A673 (cell line): ENCODE data around the gene CACNA2D4. TPM values are rescaled to one million over a fixed set of nuclear protein-coding genes. Genes with fewer than 3 reads are reported as not detected.

Source experiments
- BruUV-seq: library from RNA; stranded (reverse); fragments of 400-500 nt; replicated peaks from 2 replicates; lab custom pipeline; 2021; lab: Mats Ljungman, UMichigan
- CTCF ChIA-PET: fragments of 300-600 bp; sonication (Branson Sonifier 250); formaldehyde crosslinking; loops from one replicate; lab custom pipeline; 2022; ENCODE audit warnings: antibody characterized with exemption; lab: Charles Lee
- POLR2A ChIA-PET: fragments of 300-600 bp; sonication (Branson Sonifier 250); formaldehyde crosslinking; loops from one replicate; lab custom pipeline; 2022; ENCODE audit warnings: antibody characterized with exemption; ENCODE audit not compliant: low non-redundant PET; lab: Charles Lee
- DNase-seq: peaks from one replicate; pipeline ENCODE4 v3.0.0-alpha.2; 2015; ENCODE audit warnings: low spot score
- H3K27ac ChIP-seq: fragments of 200-600 bp; sonication (generic); 2 replicates; pipeline ENCODE4 v1.5.1; 2016; ENCODE audit warnings: mixed run types, low read depth, mild to moderate bottlenecking, mixed read lengths, antibody characterized with exemption, low read length; ENCODE audit not compliant: poor library complexity, severe bottlenecking
- H3K27me3 ChIP-seq: fragments of 200-600 bp; sonication (generic); replicated peaks from 2 replicates; pipeline ENCODE4 v1.6.1; 2017; ENCODE audit warnings: mixed run types, low read depth, mild to moderate bottlenecking, mixed read lengths, antibody characterized with exemption, low read length; ENCODE audit not compliant: insufficient read depth, poor library complexity
- H3K36me3 ChIP-seq: fragments of 200-600 bp; sonication (generic); 2 replicates; pipeline ENCODE4 v1.6.1; 2016; ENCODE audit warnings: mixed run types, mild to moderate bottlenecking, mixed read lengths, antibody characterized with exemption, low read length; ENCODE audit not compliant: insufficient read depth, poor library complexity, severe bottlenecking
- H3K4me1 ChIP-seq: fragments of 200-600 bp; sonication (generic); 2 replicates; pipeline ENCODE4 v1.6.1; 2017; ENCODE audit warnings: mixed run types, mild to moderate bottlenecking, mixed read lengths, antibody characterized with exemption, low read length; ENCODE audit not compliant: insufficient read depth, poor library complexity, severe bottlenecking
- H3K4me3 ChIP-seq: fragments of 200-600 bp; sonication (generic); 2 replicates; pipeline ENCODE4 v1.5.1; 2016; ENCODE audit warnings: low read depth, mixed run types, mild to moderate bottlenecking, mixed read lengths, low read length; ENCODE audit not compliant: poor library complexity, severe bottlenecking
- H3K9me3 ChIP-seq: fragments of 200-600 bp; sonication (generic); 2 replicates; pipeline ENCODE4 v1.6.1; 2016; ENCODE audit warnings: mixed run types, low read depth, mild to moderate bottlenecking, mixed read lengths, antibody characterized with exemption, low read length; ENCODE audit not compliant: poor library complexity, severe bottlenecking
- EZH2 ChIP-seq: fragments of 200-600 bp; sonication (generic); IDR thresholded peaks from 2 replicates; pipeline ENCODE4 v1.6.1; 2017; ENCODE audit warnings: borderline replicate concordance, low read depth, mild to moderate bottlenecking, mixed read lengths, antibody characterized with exemption, low read length; ENCODE audit not compliant: poor library complexity, severe bottlenecking
- intact Hi-C: fragments of 100-400 bp; cut with micrococcal nuclease; formaldehyde crosslinking; loops from one replicate; pipeline ENCODE4 v1.10.0; 2022; ENCODE audit not compliant: unreplicated experiment
- total RNA-seq: library from RNA; stranded (reverse); gene quantifications from 2 replicates; pipeline ENCODE4 v1.2.3, GENCODE V29; 2021
- TF ChIP-seq, protein P1 (sequence below): fragments of 300-800, 200-600 bp; sonication (generic); conservative IDR thresholded peaks from 2 replicates; pipeline ENCODE4 v1.5.1; 2017; ENCODE audit warnings: low read depth, mild to moderate bottlenecking, antibody characterized with exemption, low read length, moderate library complexity, mixed read lengths

The CACNA2D4 gene
- total RNA-seq, 1 experiment from 2014 or later, result 0.41 TPM

DNA sequence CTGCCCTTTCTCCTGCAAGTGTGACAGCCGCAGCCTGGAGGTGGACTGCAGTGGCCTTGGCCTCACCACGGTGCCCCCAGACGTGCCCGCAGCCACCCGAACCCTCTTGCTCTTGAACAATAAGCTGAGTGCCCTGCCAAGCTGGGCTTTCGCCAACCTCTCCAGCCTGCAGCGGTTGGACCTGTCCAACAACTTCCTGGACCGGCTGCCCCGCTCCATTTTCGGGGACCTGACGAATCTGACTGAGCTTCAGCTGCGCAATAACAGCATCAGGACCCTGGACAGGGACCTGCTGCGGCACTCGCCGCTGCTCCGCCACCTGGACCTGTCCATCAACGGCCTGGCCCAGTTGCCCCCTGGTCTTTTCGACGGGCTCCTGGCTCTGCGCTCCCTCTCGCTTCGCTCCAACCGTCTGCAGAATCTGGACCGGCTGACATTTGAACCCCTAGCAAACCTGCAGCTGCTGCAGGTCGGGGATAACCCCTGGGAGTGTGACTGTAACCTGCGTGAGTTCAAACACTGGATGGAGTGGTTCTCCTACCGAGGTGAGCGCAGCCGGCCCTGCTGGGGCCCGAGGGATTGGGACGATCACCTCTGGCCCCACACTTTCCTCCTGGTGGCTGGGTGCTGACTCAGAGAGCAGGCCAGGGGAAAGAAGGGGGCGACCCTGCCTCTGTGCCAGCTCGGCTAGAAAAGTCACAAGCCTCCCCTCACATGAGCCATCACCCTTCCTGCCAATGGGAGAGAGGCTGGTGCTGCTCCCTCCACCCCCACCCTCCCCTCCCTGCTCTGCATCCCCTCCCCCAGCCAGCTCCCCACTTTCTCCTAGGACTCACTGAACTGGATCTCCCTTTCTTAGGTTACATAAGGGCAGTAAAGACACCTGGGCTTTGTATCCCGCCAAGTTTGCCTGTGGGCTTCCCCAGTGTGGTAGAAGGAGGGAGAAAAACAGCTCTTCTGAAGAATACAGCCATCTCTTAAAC is 87.2 kb downstream of the CACNA2D4 start:
- BruUV-seq, result no TSS peak
- no peak overlapping the region for H3K27ac ChIP-seq

DNA sequence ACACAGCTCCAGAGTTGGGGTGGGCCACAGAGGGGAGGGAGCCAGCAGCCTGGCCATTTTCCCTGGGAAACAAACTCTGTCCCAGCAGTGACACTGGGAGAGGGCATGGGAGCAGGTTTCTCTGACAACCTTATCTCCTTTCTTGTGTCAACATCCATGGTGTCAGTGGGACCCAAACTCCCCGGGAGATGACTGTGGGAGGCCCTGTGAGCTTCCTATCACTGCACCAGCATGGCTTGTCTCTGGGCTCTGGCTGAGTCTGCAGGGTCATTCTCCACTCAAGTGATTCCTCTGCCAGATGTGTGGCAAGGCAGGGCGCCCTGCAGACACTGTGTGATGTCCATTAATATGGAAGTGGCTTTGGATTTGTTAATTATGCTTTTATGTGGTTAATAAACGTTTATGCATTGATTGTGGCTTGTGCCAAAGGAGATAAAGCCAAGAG is 88.0 kb downstream of the CACNA2D4 start:
- no peaks in the 10 kb centered on the region for H3K9me3 ChIP-seq
- no peaks in the 10 kb centered on the region for H3K36me3 ChIP-seq
- H3K4me3 ChIP-seq, result no peak overlapping the region
- POLR2A ChIA-PET, result no interaction called here
- H3K27me3 ChIP-seq, result no peaks in the 10 kb centered on the region
- no TSS peak for BruUV-seq
- no peak for DNase-seq
- intact Hi-C loops, result no loop called here
- TF ChIP-seq, protein P1, sequence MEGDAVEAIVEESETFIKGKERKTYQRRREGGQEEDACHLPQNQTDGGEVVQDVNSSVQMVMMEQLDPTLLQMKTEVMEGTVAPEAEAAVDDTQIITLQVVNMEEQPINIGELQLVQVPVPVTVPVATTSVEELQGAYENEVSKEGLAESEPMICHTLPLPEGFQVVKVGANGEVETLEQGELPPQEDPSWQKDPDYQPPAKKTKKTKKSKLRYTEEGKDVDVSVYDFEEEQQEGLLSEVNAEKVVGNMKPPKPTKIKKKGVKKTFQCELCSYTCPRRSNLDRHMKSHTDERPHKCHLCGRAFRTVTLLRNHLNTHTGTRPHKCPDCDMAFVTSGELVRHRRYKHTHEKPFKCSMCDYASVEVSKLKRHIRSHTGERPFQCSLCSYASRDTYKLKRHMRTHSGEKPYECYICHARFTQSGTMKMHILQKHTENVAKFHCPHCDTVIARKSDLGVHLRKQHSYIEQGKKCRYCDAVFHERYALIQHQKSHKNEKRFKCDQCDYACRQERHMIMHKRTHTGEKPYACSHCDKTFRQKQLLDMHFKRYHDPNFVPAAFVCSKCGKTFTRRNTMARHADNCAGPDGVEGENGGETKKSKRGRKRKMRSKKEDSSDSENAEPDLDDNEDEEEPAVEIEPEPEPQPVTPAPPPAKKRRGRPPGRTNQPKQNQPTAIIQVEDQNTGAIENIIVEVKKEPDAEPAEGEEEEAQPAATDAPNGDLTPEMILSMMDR, result no peak
- no peak for TF ChIP-seq EZH2
- CTCF ChIA-PET, result no interaction called here
- H3K4me1 ChIP-seq, result no peaks in the 10 kb centered on the region
- no peak overlapping the region for H3K27ac ChIP-seq

More for the DNA sequence above, 87.2 kb downstream of the CACNA2D4 start:
- Histone ChIP-seq H3K9me3 (no peaks in the 10 kb centered on the region), H3K4me1 (no peaks in the 10 kb centered on the region), H3K4me3 (no peak overlapping the region), H3K36me3 (no peaks in the 10 kb centered on the region), H3K27me3 (no peaks in the 10 kb centered on the region)
- TF ChIP-seq, protein P1, result no peak
- TF ChIP-seq EZH2, result no peak
- DNase-seq, result no peak
- ChIA-PET POLR2A (no interaction called here), CTCF (no interaction called here)
- intact Hi-C loops, result no loop called here

DNA sequence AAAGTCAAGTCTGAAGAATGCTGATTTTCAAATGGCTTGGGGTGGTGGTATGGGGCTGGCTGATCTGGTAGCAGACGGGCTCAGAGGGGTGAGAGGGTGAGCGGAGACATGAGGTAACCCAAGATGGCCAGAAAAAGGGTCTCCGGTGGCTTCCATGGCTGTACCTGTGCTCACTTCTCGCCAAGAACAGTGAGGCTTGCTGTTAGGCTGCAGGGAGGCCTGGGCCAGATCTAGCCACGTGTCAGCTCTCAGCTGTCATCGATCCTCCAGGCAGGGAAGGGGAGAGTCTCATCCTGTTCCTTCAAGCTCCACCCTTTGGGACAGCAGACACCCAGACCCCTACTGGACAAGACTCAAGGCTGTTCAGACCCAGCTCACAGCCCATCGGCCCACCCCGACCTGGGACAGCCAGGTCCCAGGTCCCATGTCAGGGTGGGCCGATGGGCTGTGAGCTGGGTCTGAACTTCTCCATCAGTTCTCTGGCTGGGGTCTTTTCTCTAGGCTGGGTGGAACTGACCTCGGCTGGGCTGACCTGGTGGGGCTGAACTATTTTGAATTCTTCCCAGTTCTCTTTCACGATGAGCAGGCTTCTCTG is 89.0 kb downstream of the CACNA2D4 start:
- TF ChIP-seq, protein P1, result no peak
- no peak for TF ChIP-seq EZH2
- CTCF ChIA-PET, result no interaction called here
- DNase-seq, result no peak
- Histone ChIP-seq H3K9me3 (no peaks in the 10 kb centered on the region), H3K27ac (no peak overlapping the region), H3K4me3 (no peak overlapping the region), H3K4me1 (no peaks in the 10 kb centered on the region), H3K36me3 (no peaks in the 10 kb centered on the region), H3K27me3 (no peaks in the 10 kb centered on the region)
- intact Hi-C loops, result no loop called here
- BruUV-seq, result no TSS peak
- POLR2A ChIA-PET, result no interaction called here
